HG03469 (cell line): ENCODE results near the gene LPP.
"Not testable (repeated sequence)": the region's sequence is repeated elsewhere in the genome, so short reads cannot be mapped to it uniquely, and the experiment has no call there.

Experiments
- ATAC-seq: cut with Tn5 transposase; IDR thresholded peaks from one replicate; pipeline ENCODE4 v1.9.1; 2021; ENCODE audit warnings: mild to moderate bottlenecking, moderate library complexity, moderate number of reproducible peaks; ENCODE audit not compliant: unreplicated experiment

Gene LPP

DNA sequence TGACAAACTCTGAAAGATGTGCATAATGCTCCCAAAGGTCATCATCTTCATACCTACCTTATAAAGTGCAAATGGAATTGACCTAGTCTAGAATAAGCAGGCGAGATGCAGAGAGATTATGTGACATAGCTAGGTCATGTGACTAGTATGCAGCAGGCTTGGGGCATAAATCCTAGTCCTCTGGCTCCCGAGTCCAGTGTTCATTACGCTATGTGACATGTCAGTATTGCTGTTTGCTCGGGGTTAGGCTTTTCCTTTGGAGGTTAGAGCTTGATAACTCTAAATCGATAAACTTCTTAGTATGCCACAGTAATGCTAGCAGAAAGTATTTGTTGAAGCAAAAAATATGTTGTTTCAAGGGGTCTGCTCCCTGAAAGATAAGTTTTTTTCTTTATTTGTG lies 536.1 kb downstream of the LPP start:
- no peak for ATAC-seq

DNA sequence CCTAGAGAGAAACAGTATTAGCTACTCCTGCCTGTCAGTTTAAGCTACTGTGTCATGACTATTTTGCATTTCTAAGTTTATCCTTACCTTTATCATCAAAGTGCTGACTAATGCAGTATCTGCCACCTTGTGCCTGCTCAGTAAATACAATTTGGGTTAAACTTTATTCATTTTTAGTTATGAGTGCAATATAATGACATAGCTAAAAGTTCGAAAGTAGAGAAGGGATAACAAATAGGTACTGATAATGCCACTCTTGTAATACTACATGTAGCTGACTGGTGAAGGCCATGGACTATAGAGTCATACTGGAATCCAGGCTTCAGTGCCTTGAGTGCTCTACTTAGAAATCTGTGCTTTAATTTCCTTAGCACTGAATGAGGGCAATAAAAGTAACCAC lies 537.0 kb downstream of the LPP start:
- no peak for ATAC-seq

- no peak for ATAC-seq
Observed at GRCh38 chr3:188691665-188692064, 537.7 kb downstream of the LPP start.

DNA sequence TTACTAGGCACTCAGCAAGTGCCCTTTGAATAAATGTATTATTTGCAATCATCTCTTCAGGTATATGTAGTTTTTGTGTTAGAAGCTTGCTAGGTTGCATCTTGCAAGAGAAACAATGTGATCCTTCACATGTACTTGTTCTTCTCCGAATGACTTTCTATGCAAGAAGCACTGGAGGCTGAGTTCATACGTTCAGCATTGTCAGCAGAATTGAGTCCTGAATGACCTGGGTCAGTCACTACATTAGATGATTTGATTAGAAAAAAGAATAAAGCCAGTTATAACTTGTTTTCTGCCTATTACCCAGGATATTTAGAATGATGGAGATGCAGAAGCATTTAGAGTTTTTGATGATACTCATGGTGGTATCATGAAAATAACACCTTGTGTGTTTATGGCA lies 538.7 kb downstream of the LPP start:
- no peak for ATAC-seq

DNA sequence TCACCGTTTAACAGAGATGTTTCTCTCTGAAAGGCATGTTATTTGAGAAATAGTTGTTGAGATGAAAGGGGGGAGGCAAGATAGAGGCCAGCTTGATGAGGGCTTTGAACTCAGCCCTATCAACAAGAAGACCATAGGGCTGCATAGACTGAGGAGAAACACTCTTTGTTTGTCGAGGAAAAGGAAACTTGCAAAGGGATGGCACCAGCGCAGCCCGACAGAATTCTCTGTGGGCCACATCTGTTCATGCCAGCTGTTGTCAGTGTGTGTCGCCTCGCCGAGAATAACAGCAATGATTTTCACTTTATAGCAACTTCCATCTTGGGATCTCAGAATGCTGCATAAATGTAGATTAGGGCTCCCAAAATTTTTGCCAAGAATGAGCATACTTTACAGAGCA lies 539.5 kb downstream of the LPP start:
- no peak for ATAC-seq

GRCh38 chr3:188695241-188695640 lies 541.3 kb downstream of the LPP start:
- ATAC-seq = no peak

GRCh38 chr3:188697127-188697526 lies 543.2 kb downstream of the LPP start:
- ATAC-seq = peak; percentile 64

DNA sequence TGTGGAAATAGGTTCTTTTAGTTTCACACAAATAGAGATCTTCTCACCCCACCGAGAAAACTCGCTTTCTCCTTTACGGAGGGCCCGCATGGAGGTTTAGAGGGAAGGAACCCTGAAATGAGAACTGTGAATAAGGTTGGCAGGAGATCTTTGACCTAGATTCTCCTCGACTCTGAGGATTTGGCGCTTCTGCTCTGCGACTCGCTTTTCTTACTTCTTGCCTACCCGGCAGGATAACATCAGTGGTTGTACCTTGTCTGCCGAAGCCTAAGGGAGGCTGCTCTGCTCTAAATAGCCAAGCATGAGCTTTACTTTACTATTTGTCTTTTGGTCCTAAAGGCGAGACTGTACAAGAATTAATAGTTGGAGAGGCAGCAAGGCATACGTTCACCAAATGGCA lies 544.5 kb downstream of the LPP start:
- no peak for ATAC-seq

- no peak for ATAC-seq
Observed at GRCh38 chr3:188700501-188700900, 546.5 kb downstream of the LPP start.

DNA sequence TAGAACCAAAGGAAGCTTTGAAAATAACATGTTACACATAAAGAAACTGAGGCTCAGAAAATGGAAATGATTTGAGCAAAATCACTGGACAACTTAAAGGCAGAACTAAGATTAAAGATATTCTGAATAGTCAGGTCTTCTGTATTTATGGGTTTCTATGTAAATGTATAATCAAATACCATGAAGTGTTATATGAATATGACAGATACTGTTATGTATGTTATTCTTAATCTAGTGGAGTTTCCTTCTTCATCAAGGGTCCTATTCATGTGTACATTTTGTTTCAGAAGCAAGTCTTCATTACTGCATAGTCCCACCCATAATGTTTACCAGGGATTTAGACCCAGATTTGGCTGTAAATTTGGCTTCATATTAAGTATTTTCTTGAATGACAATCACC lies 547.0 kb downstream of the LPP start:
- ATAC-seq = no peak

- no peak for ATAC-seq
Observed at GRCh38 chr3:188701485-188701969, 547.6 kb downstream of the LPP start.

DNA sequence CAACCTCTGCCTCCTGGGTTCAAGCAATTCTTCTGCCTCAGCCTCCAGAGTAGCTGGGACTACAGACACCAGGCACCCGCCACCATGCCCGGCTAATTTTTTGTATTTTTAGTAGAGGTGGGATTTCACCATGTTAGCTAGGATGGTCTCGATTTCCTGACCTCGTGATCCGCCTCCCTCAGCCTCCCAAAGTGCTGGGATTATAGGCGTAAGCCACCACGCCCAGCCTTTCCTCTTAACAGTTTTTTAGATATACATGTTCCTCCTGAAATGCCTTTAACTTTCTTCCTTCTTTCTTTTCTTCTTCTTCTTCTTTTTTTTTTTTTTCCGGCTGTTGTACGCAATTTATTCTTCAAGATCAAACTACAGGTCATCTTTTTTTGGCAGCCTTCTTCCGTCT lies 548.1 kb downstream of the LPP start:
- not testable (repeated sequence) for ATAC-seq

DNA sequence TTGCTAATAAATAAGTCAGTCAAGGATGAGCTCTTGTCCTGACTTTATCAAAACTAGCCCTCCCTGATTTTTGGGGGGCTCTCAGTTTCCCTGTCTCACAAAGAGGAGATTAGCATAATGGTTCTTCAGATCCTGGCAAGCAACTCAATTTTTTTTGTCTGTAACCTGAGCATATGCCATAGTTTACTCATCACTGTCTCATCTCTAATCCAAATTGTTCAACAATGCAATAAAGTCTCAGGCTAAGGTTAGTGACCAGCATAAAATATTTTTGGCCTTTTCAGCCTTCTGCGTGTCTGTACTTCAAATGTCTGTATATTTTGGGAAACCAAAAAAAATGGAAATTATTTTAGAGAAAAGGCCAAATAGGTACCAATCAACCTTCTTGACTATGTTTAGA lies 552.2 kb downstream of the LPP start:
- no peak for ATAC-seq

DNA sequence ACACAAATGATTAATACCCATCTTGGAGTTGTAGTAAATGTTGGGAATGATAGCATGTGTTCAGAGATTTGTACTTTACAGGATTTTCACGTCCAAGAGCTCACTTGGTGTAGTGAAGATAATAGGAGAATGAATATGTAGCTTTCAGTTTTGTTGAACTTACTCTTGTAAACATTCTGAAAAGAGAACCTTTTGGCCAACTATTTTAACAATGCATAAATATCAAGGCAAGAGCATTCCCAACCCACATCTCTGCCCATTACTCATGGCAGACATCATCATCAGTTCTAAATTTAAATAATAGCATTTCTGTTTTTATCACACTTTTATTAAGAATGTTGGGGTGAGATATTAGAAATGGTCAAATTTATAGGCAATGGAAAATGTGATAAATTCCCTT lies 552.6 kb downstream of the LPP start:
- no peak for ATAC-seq

DNA sequence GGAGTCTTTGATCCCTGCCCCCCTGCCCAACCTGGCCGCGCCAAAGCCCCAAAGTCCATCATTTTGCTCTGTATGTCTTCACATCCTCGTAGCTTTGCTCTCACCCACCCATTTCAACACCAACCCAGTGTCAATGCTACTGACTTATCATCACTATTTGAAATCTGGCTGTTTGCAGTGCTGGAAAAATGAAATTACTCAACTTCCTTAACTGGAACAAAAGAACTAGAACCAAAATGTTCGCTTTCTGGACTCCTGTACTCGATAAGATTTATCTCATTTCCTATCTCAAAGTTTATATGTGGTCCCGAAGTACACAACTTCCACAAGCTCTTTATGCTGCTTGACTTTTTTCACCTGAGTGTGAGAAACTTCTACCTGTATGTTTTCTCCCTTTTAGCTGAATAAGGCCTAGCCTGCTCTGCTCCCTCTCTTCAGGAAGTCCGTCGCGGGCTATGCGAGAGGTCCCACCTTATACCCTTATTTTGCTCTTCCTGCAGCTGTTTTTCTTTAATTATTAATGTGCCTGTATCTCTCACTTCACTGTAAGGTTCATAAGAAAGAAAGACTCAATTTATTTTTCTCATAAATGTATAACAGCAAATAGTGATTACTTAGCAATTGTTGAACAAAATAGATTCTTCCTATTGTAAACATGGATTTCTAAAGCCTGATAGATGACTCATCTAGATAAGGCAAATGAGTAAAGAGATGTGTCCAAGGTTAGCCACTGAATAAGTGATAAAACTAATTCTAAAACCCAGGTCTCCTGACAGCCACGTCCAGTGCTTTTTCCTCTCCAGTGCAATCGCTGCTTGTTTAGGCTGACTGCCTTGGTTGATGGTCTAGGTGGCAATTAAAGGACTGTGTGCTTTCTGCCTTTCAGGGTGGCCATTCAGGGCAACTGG lies 553.7 kb downstream of the LPP start:
- ATAC-seq = no peak

DNA sequence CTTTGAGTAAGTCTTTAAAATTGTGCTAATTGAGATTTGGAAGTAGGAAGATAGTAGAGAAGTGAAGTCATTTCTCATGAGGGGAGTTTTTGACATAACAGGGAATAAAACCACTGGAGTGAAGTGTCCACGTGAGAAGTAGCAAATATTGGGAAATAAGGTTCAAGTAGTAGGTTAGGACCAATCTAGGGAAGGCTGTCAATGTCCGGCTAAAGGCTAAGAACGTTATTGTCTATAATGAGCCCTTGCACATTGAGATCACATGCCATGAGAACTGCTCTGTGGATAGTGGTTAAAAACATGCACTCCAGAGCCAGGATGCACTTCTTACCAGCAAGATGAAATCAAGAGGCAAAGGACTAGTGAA lies 557.9 kb downstream of the LPP start:
- ATAC-seq = no peak

GRCh38 chr3:188712248-188712924 lies 558.4 kb downstream of the LPP start:
- ATAC-seq = no peak

GRCh38 chr3:188712991-188713390 lies 559.0 kb downstream of the LPP start:
- no peak for ATAC-seq

GRCh38 chr3:188719545-188719944 lies 565.6 kb downstream of the LPP start:
- no peak for ATAC-seq

DNA sequence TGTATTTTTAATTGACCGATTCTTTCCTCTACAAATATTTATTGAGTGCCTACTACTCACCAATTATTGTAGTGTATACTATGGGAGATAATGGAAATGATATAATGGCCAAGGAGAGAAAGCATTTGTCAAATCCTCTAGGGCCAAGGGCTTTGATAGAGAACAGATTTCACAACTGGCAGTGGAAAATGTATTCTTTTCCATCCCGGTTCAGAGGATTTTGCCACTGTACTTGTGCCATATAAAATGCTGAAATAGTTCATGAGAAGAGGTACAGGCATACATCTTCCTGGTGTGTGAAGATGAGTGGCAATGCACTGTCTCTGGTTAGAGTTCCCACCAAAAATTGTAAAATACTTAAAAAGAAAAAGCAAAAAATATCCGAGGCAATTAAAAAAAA lies 566.3 kb downstream of the LPP start:
- no peak for ATAC-seq

DNA sequence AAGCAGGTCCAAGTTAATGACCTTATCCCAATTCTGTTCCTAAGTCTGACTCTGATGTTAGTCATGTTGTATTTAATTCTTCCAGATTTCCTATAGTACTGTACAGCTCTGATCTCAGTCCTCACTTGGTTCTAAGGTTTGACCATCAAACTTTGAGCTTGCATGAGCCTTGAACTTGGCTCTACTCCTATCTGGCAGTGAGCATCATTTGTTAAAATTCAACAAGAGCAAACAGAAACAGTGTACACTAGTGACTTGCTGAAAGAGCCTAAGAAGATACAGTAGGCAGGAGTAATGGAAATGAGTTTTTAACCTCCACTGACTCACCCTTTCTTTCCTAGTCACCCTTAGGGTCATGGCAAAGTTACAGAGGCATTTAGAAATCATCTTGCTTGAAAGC lies 566.7 kb downstream of the LPP start:
- ATAC-seq = no peak

GRCh38 chr3:188721312-188721711 lies 567.4 kb downstream of the LPP start:
- no peak for ATAC-seq
